Right lobe of liver (tissue), 6 donors: ENCODE data around the gene RAP1A. TPM values are rescaled to one million over a fixed set of nuclear protein-coding genes. Genes with fewer than 3 reads are reported as not detected.

Experiments
- ATAC-seq, 4 donors: fragments of 200-7000 bp; cut with Tn5 transposase; one replicate each; pipeline ENCODE4 v1.9.1; 2020; ENCODE audit warnings: mild to moderate bottlenecking in 4 of 4, moderate library complexity in 4 of 4
- DNase-seq, 3 donors: peaks; one replicate each; pipeline ENCODE4 v3.0.0-alpha.2; 2020
- H3K27ac ChIP-seq, 3 donors: fragments of 200-600 bp; one replicate each; pipeline ENCODE4 v1.8.0; 2022
- H3K27me3 ChIP-seq, 2 donors: fragments of 200-600 bp; one replicate each; pipeline ENCODE4 v1.8.0; 2022
- H3K36me3 ChIP-seq, 4 donors: fragments of 200-600 bp; sonication (generic) in 1 of 4; one replicate each; pipeline versions ENCODE4 v1.5.1 to v1.8.0; 2017 to 2022; ENCODE audit warnings: control low read depth in 1 of 4
- H3K4me1 ChIP-seq, 4 donors: fragments of 200-600 bp; sonication (generic) in 1 of 4; one replicate each; pipeline versions ENCODE4 v1.5.1 to v1.8.0; 2017 to 2022; ENCODE audit warnings: control low read depth in 1 of 4
- H3K4me3 ChIP-seq, 3 donors: fragments of 200-600 bp; one replicate each; pipeline ENCODE4 v1.8.0; 2022
- H3K9me3 ChIP-seq, 4 donors: fragments of 200-600 bp; sonication (generic) in 1 of 4; one replicate each; pipeline versions ENCODE4 v1.5.1 to v1.8.0; 2017 to 2022; ENCODE audit warnings: control low read depth in 1 of 4
- POLR2A ChIP-seq: fragments of 450-650 bp; IDR thresholded peaks from one replicate; pipeline ENCODE4 v1.6.1; 2017; ENCODE audit warnings: antibody characterized with exemption, mild to moderate bottlenecking
- WGBS: methylation state at CpG from one replicate; pipeline ENCODE4 v1.1.6; 2018; ENCODE audit warnings: low coverage, low lambda C conversion rate; ENCODE audit not compliant: insufficient coverage; ENCODE audit errors: missing lambda C conversion rate; 5-methylcytosine and 5-hydroxymethylcytosine counted together
- intact Hi-C, 2 donors: fragments of 100-400 bp; cut with DNase I; formaldehyde crosslinking; loops; one replicate each; pipeline versions ENCODE4 v1.11.2 to v1.14.1; 2022
- total RNA-seq, 6 experiments: library from RNA; depleted of rRNA in 2 of 6; stranded (reverse); fragments of >200 nt in 2 of 6; fragmentation: NEBNext Ultra II Directional in 3 of 6; extraction: Animal tissue kit (Norgen Biotek cat#: 25700) in 3 of 6; gene quantifications; one replicate each; pipeline versions ENCODE4 v1.1.0 to v1.2.4, GENCODE V29; 2016 to 2023
- TF ChIP-seq, protein P1 (sequence below), 4 donors: fragments of 200-600 bp in 3 of 4; fragments of 450-650 bp in 1 of 4; IDR thresholded peaks; one replicate each; pipeline versions ENCODE4 v1.5.1 to v1.8.0; 2016 to 2022; ENCODE audit warnings: antibody characterized with exemption in 4 of 4, mild to moderate bottlenecking in 2 of 4
- donor health status: DM: no; HTN: yes; CAD: no.
- donor health status: DM: no; HTN: no; CAD: no.
- donor health status: DM: no; HTN: no; CAD: no.
- donor health status: DM: no; HTN: yes; CAD: no.
- donor health status: DM: no; HTN: yes; CAD: no.

The RAP1A gene
- total RNA-seq, 6 experiments from 2014 or later: 25.9 to 53.8 (median 33.3) TPM

DNA sequence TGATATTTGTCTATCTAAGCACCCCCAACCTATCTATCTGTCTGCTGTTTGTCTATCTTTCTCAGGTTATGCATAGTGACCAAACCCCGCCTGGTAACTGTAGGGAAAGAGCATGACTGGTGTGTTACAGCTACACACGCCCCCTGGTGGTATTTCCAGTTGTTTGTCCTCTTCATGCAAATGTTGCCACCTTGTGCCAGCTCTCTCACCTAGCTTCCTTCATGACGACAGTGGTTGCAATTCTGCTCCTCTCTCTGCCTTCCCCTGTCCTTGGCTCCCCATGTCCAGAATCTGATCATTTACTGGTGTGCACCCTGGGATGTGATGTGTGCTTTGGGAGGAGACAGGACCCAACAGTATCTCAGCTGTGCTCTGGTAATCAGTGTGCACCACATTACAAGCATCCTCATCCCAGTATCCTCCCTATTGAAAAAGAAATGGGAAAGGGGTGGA, 127.7 kb downstream of the RAP1A start:
- Histone ChIP-seq H3K4me3 (no peak overlapping the region), H3K4me1 (no peaks in the 10 kb centered on the region), H3K27me3 (no peaks in the 10 kb centered on the region), H3K27ac (no peak overlapping the region), H3K9me3 (no peaks in the 10 kb centered on the region), H3K36me3 (no peaks in the 10 kb centered on the region)
- TF ChIP-seq, protein P1, sequence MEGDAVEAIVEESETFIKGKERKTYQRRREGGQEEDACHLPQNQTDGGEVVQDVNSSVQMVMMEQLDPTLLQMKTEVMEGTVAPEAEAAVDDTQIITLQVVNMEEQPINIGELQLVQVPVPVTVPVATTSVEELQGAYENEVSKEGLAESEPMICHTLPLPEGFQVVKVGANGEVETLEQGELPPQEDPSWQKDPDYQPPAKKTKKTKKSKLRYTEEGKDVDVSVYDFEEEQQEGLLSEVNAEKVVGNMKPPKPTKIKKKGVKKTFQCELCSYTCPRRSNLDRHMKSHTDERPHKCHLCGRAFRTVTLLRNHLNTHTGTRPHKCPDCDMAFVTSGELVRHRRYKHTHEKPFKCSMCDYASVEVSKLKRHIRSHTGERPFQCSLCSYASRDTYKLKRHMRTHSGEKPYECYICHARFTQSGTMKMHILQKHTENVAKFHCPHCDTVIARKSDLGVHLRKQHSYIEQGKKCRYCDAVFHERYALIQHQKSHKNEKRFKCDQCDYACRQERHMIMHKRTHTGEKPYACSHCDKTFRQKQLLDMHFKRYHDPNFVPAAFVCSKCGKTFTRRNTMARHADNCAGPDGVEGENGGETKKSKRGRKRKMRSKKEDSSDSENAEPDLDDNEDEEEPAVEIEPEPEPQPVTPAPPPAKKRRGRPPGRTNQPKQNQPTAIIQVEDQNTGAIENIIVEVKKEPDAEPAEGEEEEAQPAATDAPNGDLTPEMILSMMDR (IDR thresholded peaks at IDR 0.05): peak; percentile 56 to 67 (median 61)
- TF ChIP-seq POLR2A: no peak
- ATAC-seq (peak; percentile 77 to 95 (median 90)), DNase-seq (peak in 1 of 3 donors; percentile 77)
- intact Hi-C loops: no loop called here
- 23% methylated on average over 3 of the region's 3 CpGs for WGBS

DNA sequence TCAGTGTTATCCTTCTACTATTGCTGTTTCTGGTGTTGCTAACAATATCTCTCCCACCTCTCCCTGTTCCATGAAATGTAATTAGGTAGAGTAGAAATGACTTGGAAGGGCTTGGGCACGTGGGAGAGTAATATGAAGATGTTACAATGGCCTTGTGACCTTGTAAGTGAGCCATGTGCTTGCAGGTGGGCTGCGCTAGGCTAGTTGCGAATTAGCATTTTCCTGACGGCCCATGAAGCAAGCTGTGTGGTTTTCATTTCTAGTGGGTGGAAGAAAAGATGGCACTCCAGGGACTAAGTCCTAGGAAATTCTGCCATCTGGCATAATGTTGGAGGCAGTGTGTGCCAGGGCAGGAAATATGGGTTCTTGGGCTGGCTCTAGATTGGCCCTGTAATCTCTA, 128.4 kb downstream of the RAP1A start:
- ATAC-seq: no peak
- Histone ChIP-seq H3K27ac (no peak overlapping the region), H3K9me3 (no peaks in the 10 kb centered on the region), H3K4me3 (no peak overlapping the region), H3K27me3 (no peaks in the 10 kb centered on the region), H3K4me1 (no peaks in the 10 kb centered on the region), H3K36me3 (no peaks in the 10 kb centered on the region)
- no peak for DNase-seq
- 85% methylated on average over 4 of the region's 4 CpGs for WGBS
- intact Hi-C loops: no loop called here
- TF ChIP-seq POLR2A: no peak
- TF ChIP-seq, protein P1 (IDR thresholded peaks at IDR 0.05): no peak

DNA sequence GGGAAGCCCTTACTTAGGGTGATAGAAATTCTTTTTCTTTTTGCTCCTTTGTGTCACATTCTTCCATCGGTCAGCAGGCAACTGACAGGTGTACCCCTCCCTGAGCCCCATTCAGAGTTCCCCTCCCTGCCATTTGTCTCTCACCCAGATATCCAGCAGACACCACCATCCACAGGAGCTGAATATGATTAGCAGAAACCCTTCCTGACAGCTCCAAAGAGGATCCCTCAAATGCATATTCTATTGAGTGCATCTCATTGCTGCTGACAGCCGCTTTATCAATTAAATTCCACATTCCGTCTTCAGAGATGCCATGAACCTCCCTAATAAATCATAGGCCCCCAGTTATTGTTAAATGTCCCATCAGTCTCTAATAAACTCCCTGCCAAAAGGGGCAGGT, 130.0 kb downstream of the RAP1A start:
- TF ChIP-seq, protein P1 (IDR thresholded peaks at IDR 0.05): no peak
- TF ChIP-seq POLR2A: no peak

DNA sequence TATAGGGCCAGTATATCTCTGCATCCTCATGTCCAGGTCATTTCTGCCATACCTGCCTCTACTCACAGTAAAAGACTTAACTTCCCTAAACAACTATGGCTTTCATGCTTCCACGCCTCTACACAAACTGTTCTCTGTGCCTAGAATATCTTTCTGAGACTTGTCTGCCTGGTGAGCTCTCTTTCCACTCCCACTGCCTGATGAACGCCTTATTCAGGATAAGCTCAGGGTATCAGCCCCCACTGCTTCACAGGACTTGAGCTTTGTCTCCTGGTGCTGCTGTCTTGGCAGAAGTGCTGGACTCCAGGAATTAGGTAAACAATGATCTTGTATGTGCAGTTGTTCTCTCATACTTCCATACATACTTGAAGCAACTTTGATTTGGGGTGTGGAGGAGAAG, 131.3 kb downstream of the RAP1A start:
- no peaks in the 10 kb centered on the region for H3K9me3 ChIP-seq
- no peaks in the 10 kb centered on the region for H3K27me3 ChIP-seq
- WGBS: 92% methylated on average over 2 of the region's 2 CpGs
- intact Hi-C loops: no loop called here
- TF ChIP-seq POLR2A: no peak
- TF ChIP-seq, protein P1 (IDR thresholded peaks at IDR 0.05): no peak
- H3K27ac ChIP-seq: no peak overlapping the region
- no peaks in the 10 kb centered on the region for H3K36me3 ChIP-seq
- DNase-seq (no peak), ATAC-seq (no peak)
- H3K4me1 ChIP-seq: peaks cover 0 to 4% (median 0%) of the 10 kb centered on the region in 4 donors
- no peak overlapping the region for H3K4me3 ChIP-seq

More for the DNA sequence above, 130.0 kb downstream of the RAP1A start:
- intact Hi-C loops: no loop called here
- Histone ChIP-seq H3K36me3 (no peaks in the 10 kb centered on the region), H3K27me3 (no peaks in the 10 kb centered on the region), H3K4me3 (no peak overlapping the region), H3K27ac (no peak overlapping the region), H3K9me3 (no peaks in the 10 kb centered on the region), H3K4me1 (peaks cover 0 to 2% (median 0%) of the 10 kb centered on the region in 4 donors)
- DNase-seq (no peak), ATAC-seq (no peak)
- 77% methylated on average over 3 of the region's 3 CpGs for WGBS
